OCI-LY3 (cell line): ENCODE measurements around the gene RTN4RL2.

ENCODE experiments used
- CTCF ChIP-seq: fragments of 200-600, 300-600 bp; sonication (generic); IDR thresholded peaks from 2 replicates; pipeline ENCODE4 v1.5.1; 2014; ENCODE audit warnings: antibody characterized with exemption, low read length, low read depth
- EZH2phosphoT487 ChIP-seq: fragments of 200-600 bp; shearing (Covaris generic); IDR thresholded peaks from 2 replicates; pipeline ENCODE4 v1.6.1; 2018; ENCODE audit warnings: antibody characterized with exemption, mixed run types, low read depth

- no peak for TF ChIP-seq CTCF
- no peak for TF ChIP-seq EZH2phosphoT487
These were observed 7.3 kb downstream of the RTN4RL2 start for GRCh38 chr11:57467508-57468157.
